IgD-negative memory B cell (primary cell): ENCODE measurements around the gene TKFC. TPM values are rescaled to one million over a fixed set of nuclear protein-coding genes. Genes with fewer than 3 reads are reported as not detected.

Source experiments
- H3K27ac Mint-ChIP-seq, 3 donors: one replicate each; pipeline ENCODE4 v1.8.0; 2020 to 2022; ENCODE audit warnings: mild to moderate bottlenecking in 3 of 3, mixed read lengths in 3 of 3, moderate library complexity in 1 of 3
- H3K27me3 Mint-ChIP-seq: one replicate; pipeline ENCODE4 v1.8.0; 2021; ENCODE audit warnings: mixed read lengths
- H3K36me3 Mint-ChIP-seq: one replicate; pipeline ENCODE4 v1.8.0; 2020; ENCODE audit warnings: mild to moderate bottlenecking, mixed read lengths
- H3K4me1 Mint-ChIP-seq, 3 donors: one replicate each; pipeline ENCODE4 v1.8.0; 2020 to 2022; ENCODE audit warnings: mixed read lengths in 3 of 3, mild to moderate bottlenecking in 1 of 3
- H3K4me3 Mint-ChIP-seq, 4 donors: one replicate each; pipeline ENCODE4 v1.8.0; 2020 to 2022; ENCODE audit warnings: mild to moderate bottlenecking in 4 of 4, mixed read lengths in 4 of 4, moderate library complexity in 3 of 4
- H3K9me3 Mint-ChIP-seq, 3 donors: one replicate each; pipeline ENCODE4 v1.8.0; 2020 to 2021; ENCODE audit warnings: mixed read lengths in 3 of 3, mild to moderate bottlenecking in 1 of 3
- polyA plus RNA-seq: library from polyadenylated mRNA; unstranded; fragments of 300-500 nt; fragmentation: Illumina TruSeq; gene quantifications from one replicate; pipeline ENCODE4 v1.2.3, GENCODE V29; 2021

TKFC gene
- polyA plus RNA-seq, 1 donor from 2014 or later: 46.1 TPM

- peaks cover 4% of the 10 kb centered on the region for H3K36me3 Mint-ChIP-seq
- peak overlapping the region in 2 of 3 donors; percentile 23 to 47 for H3K27ac Mint-ChIP-seq
- peaks cover 3 to 4% (median 4%) of the 10 kb centered on the region in 3 donors for H3K4me1 Mint-ChIP-seq
These were observed 15.0 kb downstream of the TKFC start for GRCh38 chr11:61347916-61348461.

GRCh38 chr11:61349189-61349751 is 16.2 kb downstream of the TKFC start:
- H3K27ac Mint-ChIP-seq: peak overlapping the region in 1 of 3 donors; percentile 71

More at GRCh38 chr11:61347916-61348461, 15.0 kb downstream of the TKFC start:
- Mint-ChIP-seq H3K9me3 (no peaks in the 10 kb centered on the region), H3K4me3 (peak overlapping the region in 1 of 4 donors; percentile 60), H3K27me3 (no peaks in the 10 kb centered on the region)

DNA sequence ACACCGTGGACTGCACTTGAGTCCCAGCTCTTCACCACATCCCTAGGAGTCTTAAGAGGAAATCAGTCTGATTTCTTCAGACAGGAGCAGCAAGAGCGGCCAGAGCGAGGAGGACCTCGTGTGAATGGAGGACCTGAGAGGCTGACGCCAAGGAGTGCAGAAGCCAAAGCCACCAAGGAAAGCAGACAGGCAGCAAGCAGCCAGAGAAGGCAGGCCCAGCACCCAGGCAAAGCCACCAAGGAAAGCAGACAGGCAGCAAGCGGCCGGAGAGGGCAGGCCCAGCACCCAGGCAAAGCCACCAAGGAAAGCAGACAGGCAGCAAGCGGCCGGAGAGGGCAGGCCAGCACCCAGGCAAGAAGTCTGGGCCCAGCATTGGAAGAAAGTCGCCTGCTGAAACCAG is 16.9 kb downstream of the TKFC start:
- H3K36me3 Mint-ChIP-seq: peaks cover 7% of the 10 kb centered on the region
- no peaks in the 10 kb centered on the region for H3K9me3 Mint-ChIP-seq
- H3K27ac Mint-ChIP-seq: peak overlapping the region in 2 of 3 donors; percentile 23 to 71
- peak overlapping the region in 1 of 4 donors; percentile 60 for H3K4me3 Mint-ChIP-seq
- H3K27me3 Mint-ChIP-seq: no peaks in the 10 kb centered on the region
- peaks cover 15 to 17% (median 16%) of the 10 kb centered on the region in 3 donors for H3K4me1 Mint-ChIP-seq

More at GRCh38 chr11:61349189-61349751, 16.2 kb downstream of the TKFC start:
- no peaks in the 10 kb centered on the region for H3K27me3 Mint-ChIP-seq
- peaks cover 15 to 17% (median 16%) of the 10 kb centered on the region in 3 donors for H3K4me1 Mint-ChIP-seq
- H3K4me3 Mint-ChIP-seq: peak overlapping the region in 1 of 4 donors; percentile 60
- peaks cover 11% of the 10 kb centered on the region for H3K36me3 Mint-ChIP-seq
- no peaks in the 10 kb centered on the region for H3K9me3 Mint-ChIP-seq

GRCh38 chr11:61350336-61350735 is 17.3 kb downstream of the TKFC start:
- Mint-ChIP-seq H3K9me3 (no peaks in the 10 kb centered on the region), H3K27ac (peak overlapping the region in 1 of 3 donors; percentile 23), H3K27me3 (no peaks in the 10 kb centered on the region), H3K36me3 (peaks cover 10% of the 10 kb centered on the region), H3K4me3 (peak overlapping the region in 1 of 4 donors; percentile 65), H3K4me1 (peaks cover 15 to 19% (median 18%) of the 10 kb centered on the region in 3 donors)

DNA sequence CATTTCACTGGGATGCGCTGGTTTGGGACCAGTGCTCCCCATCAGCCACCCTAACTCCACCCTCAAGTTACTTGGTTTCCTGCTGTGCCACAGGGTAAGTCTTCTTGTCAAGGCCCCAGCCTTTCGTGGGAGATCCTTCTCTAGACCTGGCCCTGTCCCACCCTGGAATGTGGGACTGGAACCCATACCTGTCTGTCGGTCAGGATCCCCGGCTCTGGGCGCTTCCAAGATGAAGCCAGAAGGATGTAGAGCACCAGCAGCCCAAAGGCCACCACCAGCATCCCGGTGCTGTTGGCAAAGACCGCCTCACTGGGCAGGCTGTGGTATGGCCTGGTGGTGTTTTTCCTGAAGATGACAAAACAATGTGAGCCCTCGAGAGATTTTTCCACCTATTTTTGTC is 17.8 kb downstream of the TKFC start:
- H3K36me3 Mint-ChIP-seq: peaks cover 10% of the 10 kb centered on the region
- no peak overlapping the region for H3K27ac Mint-ChIP-seq
- no peaks in the 10 kb centered on the region for H3K9me3 Mint-ChIP-seq
- H3K27me3 Mint-ChIP-seq: no peaks in the 10 kb centered on the region
- H3K4me3 Mint-ChIP-seq: peak overlapping the region in 1 of 4 donors; percentile 22
- H3K4me1 Mint-ChIP-seq: peaks cover 16 to 19% (median 18%) of the 10 kb centered on the region in 3 donors

- peaks cover 20 to 27% (median 25%) of the 10 kb centered on the region in 3 donors for H3K4me1 Mint-ChIP-seq
- no peaks in the 10 kb centered on the region for H3K9me3 Mint-ChIP-seq
- peak overlapping the region in 1 of 3 donors; percentile 10 for H3K27ac Mint-ChIP-seq
- H3K36me3 Mint-ChIP-seq: peaks cover 14% of the 10 kb centered on the region
- H3K4me3 Mint-ChIP-seq: peak overlapping the region in 1 of 4 donors; percentile 69
- no peaks in the 10 kb centered on the region for H3K27me3 Mint-ChIP-seq
These were observed 19.0 kb downstream of the TKFC start for GRCh38 chr11:61352038-61352437.

- H3K27ac Mint-ChIP-seq: peak overlapping the region; percentile 67 to 89 (median 69)
- no peaks in the 10 kb centered on the region for H3K9me3 Mint-ChIP-seq
- H3K4me1 Mint-ChIP-seq: peaks cover 31 to 38% (median 34%) of the 10 kb centered on the region in 3 donors
- H3K36me3 Mint-ChIP-seq: peaks cover 14% of the 10 kb centered on the region
- peak overlapping the region; percentile 69 to 92 (median 88) for H3K4me3 Mint-ChIP-seq
- H3K27me3 Mint-ChIP-seq: no peaks in the 10 kb centered on the region
These were observed 20.4 kb downstream of the TKFC start for GRCh38 chr11:61353131-61354067.

GRCh38 chr11:61354208-61354607 is 21.2 kb downstream of the TKFC start:
- H3K27me3 Mint-ChIP-seq: no peaks in the 10 kb centered on the region

GRCh38 chr11:61356706-61357105 is 23.7 kb downstream of the TKFC start:
- H3K4me1 Mint-ChIP-seq: peaks cover 43 to 49% (median 45%) of the 10 kb centered on the region in 3 donors
- H3K9me3 Mint-ChIP-seq: no peaks in the 10 kb centered on the region
- H3K4me3 Mint-ChIP-seq: peak overlapping the region; percentile 85 to 92 (median 90)
- H3K36me3 Mint-ChIP-seq: peaks cover 14% of the 10 kb centered on the region
- peak overlapping the region; percentile 93 to 97 (median 95) for H3K27ac Mint-ChIP-seq
- no peaks in the 10 kb centered on the region for H3K27me3 Mint-ChIP-seq

More at GRCh38 chr11:61354208-61354607, 21.2 kb downstream of the TKFC start:
- no peaks in the 10 kb centered on the region for H3K9me3 Mint-ChIP-seq
- peak overlapping the region; percentile 69 to 92 (median 88) for H3K4me3 Mint-ChIP-seq
- H3K4me1 Mint-ChIP-seq: peaks cover 35 to 41% (median 36%) of the 10 kb centered on the region in 3 donors
- H3K27ac Mint-ChIP-seq: peak overlapping the region; percentile 67 to 95 (median 89)
- peaks cover 14% of the 10 kb centered on the region for H3K36me3 Mint-ChIP-seq

DNA sequence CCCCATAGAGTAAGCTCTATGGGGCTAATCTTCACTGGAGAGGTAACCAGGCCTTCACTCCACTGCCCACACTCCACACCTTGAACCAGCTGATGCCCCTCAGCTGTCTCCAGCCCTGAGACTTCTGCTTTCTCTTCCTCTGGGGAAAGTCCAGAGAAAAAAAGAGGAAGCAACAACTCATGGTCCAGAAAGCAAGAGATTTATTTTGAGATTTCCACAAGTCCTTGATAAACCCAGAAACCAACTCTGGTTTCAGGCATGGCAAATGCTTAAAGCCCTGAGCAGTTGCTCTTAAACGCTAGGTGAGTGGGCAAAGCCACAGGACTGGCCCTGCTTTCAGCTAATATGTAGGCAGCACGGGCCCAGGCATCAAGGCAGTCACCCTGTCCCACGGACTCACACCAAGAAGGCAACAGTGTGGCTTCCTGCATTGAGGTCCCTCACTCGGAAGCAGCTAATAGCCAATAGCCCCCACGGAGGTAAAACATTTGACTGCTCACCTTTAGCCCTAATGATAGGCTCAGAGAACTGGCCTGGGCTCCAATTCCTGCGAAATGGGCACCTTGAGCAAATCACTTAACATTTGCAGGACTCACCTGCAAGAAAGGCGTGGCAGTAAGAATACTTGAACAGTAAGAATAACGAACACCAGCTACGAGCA is 24.3 kb downstream of the TKFC start:
- Mint-ChIP-seq H3K4me1 (peaks cover 45 to 51% (median 46%) of the 10 kb centered on the region in 3 donors), H3K27me3 (no peaks in the 10 kb centered on the region), H3K4me3 (peak overlapping the region; percentile 85 to 92 (median 90)), H3K27ac (peak overlapping the region; percentile 93 to 97 (median 95)), H3K9me3 (no peaks in the 10 kb centered on the region), H3K36me3 (peaks cover 14% of the 10 kb centered on the region)

- Mint-ChIP-seq H3K4me1 (peaks cover 43 to 52% (median 48%) of the 10 kb centered on the region in 3 donors), H3K4me3 (peak overlapping the region; percentile 85 to 92 (median 90)), H3K9me3 (no peaks in the 10 kb centered on the region), H3K27ac (peak overlapping the region; percentile 93 to 97 (median 95)), H3K36me3 (peaks cover 14% of the 10 kb centered on the region), H3K27me3 (no peaks in the 10 kb centered on the region)
These were observed 24.8 kb downstream of the TKFC start for GRCh38 chr11:61357894-61358239.

DNA sequence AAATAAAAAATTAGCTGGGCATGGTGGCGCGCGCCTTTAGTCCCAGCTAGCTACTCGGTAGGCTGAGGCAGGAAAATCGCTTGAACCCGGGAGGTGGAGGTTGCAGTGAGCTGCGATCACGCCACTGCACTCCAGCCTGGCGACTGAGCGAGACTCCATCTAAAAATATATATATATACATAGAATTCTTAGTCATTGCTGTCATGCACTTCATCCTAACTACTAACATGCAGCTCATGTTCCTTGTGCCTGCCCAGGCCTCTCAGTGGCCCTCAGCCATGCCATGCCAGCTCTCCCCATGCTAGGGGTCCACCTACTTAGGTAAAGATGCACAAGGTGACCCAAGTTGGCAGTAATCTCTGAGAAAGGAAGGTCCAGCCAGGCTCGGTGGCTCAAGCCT is 25.5 kb downstream of the TKFC start:
- H3K4me1 Mint-ChIP-seq: peaks cover 37 to 53% (median 47%) of the 10 kb centered on the region in 3 donors
- peak overlapping the region; percentile 82 to 97 (median 93) for H3K27ac Mint-ChIP-seq
- H3K27me3 Mint-ChIP-seq: no peaks in the 10 kb centered on the region
- H3K4me3 Mint-ChIP-seq: peak overlapping the region; percentile 41 to 98 (median 93)
- no peaks in the 10 kb centered on the region for H3K9me3 Mint-ChIP-seq
- H3K36me3 Mint-ChIP-seq: peaks cover 9% of the 10 kb centered on the region

GRCh38 chr11:61359516-61359915 is 26.5 kb downstream of the TKFC start:
- Mint-ChIP-seq H3K27ac (peak overlapping the region; percentile 93 to 98 (median 97)), H3K4me3 (peak overlapping the region; percentile 94 to 100 (median 98)), H3K27me3 (no peaks in the 10 kb centered on the region), H3K4me1 (peaks cover 35 to 50% (median 43%) of the 10 kb centered on the region in 3 donors), H3K36me3 (peaks cover 7% of the 10 kb centered on the region), H3K9me3 (no peaks in the 10 kb centered on the region)

GRCh38 chr11:61361237-61361740 is 28.3 kb downstream of the TKFC start:
- Mint-ChIP-seq H3K4me1 (peaks cover 30 to 45% (median 41%) of the 10 kb centered on the region in 3 donors), H3K27ac (peak overlapping the region; percentile 93 to 98 (median 97)), H3K4me3 (peak overlapping the region; percentile 94 to 100 (median 98)), H3K36me3 (peaks cover 2% of the 10 kb centered on the region), H3K9me3 (no peaks in the 10 kb centered on the region), H3K27me3 (no peaks in the 10 kb centered on the region)
